TTC549 (cell line): ENCODE data around the gene GRIP2.

Source experiments
- FAIRE-seq: peaks from 2 replicates; lab custom pipeline; 2012; peaks lifted over from hg19 to GRCh38; lab: Jason Lieb, UNC

Gene GRIP2

DNA sequence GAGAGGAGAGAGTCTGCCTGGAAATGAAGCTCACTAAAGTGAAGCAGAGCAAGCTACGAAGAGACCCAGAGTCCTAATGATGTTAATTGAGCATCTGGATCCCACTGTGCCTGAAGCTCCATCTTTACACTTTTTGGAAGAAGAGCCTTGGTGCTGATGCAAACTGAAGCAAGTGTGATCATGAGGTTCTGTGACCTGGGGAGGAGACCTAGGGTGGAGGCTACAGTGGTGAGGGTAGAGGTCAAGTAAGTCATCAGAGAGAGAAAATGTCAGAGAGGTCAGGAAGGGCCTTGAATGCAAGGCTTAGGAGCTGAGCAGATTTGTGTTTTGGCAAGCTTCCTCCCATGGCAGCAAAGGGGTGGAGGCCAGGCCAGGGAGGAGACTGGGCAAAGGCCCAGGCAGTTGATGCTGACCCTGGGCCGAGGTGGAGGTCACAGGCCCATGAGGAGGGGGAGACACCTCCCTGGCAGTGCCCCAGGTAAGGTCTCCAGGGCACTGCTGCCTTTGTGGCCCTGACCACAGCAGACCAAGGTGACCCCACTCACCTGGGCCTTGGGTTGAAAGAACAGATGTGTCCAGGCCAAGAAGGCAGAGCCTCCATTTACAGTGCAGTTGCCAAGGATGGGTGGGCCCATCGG, 1.6 kb downstream of the GRIP2 start:
- FAIRE-seq: no peak

- FAIRE-seq: no peak
These were observed 2.3 kb downstream of the GRIP2 start for GRCh38 chr3:14537590-14538450.

- FAIRE-seq: no peak
These were observed 3.1 kb downstream of the GRIP2 start for GRCh38 chr3:14536837-14537589.

DNA sequence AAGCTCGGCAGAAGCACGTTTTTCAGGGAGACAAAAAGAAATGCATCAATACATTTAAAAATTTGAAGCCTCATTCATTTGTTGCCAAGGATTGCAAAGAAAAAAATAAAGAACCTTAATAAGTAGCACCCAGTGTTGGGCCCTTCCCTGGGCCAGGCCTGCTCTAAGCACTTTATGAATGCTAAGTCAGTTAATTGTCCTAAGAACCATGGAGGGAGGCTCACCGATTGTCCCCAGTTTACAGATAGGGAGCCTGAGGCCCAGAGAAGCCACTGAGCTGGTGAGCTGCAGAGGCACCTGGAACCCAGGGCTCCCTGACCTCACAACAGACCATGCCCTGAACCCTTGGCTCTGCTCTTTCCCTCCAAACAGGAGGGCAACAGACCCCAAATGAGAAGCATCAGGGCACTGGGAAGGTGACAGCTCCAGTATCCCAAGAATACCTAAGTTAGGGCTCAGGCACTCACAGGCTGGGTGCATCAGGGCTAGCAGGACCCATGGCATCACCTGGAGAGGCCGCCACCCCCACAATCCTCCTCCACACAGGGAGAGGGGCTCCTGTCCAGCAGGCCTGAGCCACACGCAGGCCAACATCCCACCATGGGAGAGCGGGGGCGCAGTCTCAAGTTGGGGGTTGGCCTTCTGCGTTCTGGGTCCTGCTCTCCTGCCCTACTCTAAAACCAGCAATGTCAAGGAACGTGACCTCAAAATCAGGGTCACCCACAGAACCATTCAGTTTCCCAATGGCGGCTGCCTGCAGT, 3.9 kb downstream of the GRIP2 start:
- FAIRE-seq: no peak

- no peak for FAIRE-seq
These were observed 4.5 kb downstream of the GRIP2 start for GRCh38 chr3:14535616-14536015.

GRCh38 chr3:14534516-14535191, 5.5 kb downstream of the GRIP2 start:
- FAIRE-seq: no peak

DNA sequence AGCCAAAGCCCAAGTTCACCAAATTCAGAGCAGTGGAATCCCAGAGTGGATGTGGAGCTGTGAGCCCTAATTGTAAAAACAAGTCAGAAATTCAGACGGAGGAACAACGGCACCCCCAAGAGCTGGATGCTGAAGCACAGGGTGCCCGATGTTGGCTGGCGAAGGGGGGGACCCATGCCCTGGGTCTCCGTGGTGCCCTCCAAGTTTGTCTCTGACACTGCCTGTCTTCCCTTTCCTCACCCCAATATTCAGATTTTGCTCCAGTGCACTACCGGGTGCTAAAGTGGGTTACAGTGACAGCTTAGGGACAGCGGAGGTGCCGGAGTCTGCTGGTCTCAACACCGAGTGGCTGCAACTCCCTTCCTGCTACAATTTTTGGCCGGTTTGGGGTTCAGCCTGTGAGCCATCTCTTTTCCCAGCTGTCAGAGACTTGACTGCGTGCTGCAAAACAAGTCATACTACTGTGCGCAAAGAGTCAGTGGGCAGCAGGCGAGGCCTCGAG, 6.6 kb downstream of the GRIP2 start:
- FAIRE-seq: no peak

GRCh38 chr3:14532691-14533456, 7.3 kb downstream of the GRIP2 start:
- no peak for FAIRE-seq

GRCh38 chr3:14531856-14532395, 8.2 kb downstream of the GRIP2 start:
- no peak for FAIRE-seq

DNA sequence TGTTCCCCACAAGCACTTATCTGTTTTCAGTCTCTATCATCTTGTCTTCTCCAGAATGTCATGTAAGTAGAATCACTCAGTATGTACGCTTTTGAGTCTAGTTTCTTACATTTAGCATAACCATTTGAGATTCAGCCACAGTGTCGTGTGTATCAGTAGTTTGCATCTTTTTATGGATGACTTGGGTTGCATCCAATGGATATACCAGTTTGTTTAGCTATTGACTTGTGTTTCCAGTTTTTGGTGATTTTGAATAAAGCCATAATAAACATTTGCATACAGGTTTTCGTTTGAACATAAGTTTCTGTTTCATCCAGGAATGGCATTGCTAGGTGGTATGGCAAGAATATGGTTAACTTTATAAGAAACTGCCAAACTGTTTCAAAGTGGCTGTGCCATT, 12.1 kb downstream of the GRIP2 start:
- no peak for FAIRE-seq

DNA sequence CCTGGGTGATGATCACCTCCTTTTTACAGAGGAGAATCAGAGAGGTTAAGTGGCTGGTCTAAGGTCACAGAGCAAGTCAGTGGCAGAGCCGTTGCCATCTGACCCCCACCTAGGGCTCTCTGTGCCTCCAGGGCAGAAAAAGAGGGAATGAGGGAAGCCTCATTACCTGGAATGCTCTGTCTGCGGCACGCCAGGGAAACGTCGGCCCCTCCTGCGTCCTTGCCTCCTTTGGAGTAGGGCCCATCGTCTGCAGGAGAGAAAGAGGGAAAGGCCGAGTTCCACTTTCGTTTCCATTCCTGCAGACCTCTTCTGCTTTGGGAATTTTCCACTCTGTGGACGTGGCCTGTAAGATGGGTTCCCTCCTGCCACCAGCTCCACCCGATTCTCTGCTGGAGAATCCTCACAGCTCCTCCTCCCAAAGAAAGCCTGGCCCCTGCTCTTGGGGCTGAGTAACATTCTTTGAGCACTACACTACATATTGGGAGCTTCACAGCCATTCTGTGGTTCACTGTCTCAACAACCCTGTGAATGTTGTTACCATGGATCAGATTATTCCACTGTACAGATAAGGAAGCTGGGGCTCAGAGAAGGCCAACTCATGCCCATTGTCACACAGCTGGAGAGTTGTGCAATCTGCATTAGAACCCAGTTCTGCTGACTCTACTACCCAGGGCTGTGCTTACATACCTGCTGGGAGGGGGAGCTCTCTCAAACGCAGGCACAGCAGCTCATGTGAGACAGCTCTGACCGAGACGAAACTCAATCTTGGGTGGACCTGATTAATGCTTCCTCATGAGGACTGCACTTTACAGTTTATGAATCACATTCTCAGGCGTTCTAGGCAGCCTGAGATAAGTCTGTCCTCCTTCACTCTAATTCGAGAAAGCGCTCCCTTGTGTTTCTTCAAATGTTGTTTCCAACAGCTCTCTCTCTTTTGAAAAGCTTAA, 14.2 kb downstream of the GRIP2 start:
- no peak for FAIRE-seq

DNA sequence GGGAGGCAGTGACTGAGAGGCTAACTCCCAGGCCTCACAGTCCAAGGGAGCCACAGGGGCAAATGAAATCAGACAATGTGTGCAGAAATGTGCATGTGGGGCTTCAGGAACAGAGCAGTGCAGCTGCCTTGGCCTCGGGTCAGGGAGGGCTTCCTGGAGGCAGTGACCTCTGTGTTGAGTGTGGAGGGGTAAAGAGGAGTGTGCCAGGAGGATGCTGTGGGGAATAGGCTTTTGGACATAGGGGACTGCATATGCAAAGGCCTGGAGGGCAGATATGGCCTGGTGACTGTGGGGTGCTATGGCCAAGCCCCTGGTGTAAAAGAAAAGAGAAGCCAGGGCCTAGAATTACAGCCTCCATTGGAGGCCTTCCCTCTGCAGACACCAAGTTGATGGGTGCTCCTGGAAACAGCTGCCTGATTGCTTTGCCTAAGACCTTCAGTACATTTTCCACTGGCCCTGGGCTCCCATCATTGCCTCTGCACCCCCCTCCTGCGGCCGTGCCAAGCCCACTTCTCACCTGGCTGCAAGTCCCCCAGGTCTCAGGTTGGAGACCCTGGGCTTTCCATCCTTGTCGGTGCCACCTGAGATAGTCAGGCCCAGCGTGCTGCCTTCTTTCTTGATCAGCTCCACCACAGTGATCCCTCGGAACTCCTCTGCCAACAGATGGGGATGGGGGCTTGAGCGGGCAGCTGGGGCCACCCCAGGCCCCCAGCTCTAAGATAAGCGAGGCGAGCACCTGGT, 15.1 kb downstream of the GRIP2 start:
- no peak for FAIRE-seq

GRCh38 chr3:14524311-14524711, 15.8 kb downstream of the GRIP2 start:
- FAIRE-seq: no peak

DNA sequence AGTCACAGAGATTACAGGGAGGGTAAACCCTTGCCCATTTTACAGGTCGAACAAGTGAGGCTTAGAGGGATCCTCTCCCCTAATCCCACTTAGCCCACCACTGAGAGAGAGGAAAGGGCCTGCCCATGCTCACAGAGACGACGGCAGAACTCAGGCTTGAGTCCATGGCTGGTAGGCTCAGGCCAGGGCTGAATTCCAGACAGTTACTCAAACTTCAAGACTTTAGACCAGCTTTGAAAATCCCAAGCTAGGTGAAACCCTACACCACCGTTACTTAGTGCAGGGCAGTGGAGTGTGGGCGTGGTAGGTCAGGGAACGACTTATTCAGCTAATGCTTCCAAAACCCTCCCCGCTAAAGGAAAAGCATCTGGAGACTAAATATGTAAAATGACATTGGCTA, 16.4 kb downstream of the GRIP2 start:
- no peak for FAIRE-seq

- no peak for FAIRE-seq
These were observed 17.4 kb downstream of the GRIP2 start for GRCh38 chr3:14522768-14523167.

- FAIRE-seq: no peak
These were observed 17.9 kb downstream of the GRIP2 start for GRCh38 chr3:14522129-14522691.

- no peak for FAIRE-seq
These were observed 18.5 kb downstream of the GRIP2 start for GRCh38 chr3:14521611-14522010.

GRCh38 chr3:14520967-14521366, 19.2 kb downstream of the GRIP2 start:
- FAIRE-seq: no peak
